Mammary epithelial cell (primary cell): Measurements from ENCODE around the gene CTSW.

Source experiments
- CTCF ChIP-seq, 2 donors: IDR thresholded peaks in 1 of 2; conservative IDR thresholded peaks in 1 of 2; 2 replicates each; pipeline ENCODE4 v1.5.1; 2011 to 2012; ENCODE audit warnings: inconsistent platforms in 2 of 2, low read length in 2 of 2, mild to moderate bottlenecking in 2 of 2, control low read depth in 1 of 2, low read depth in 1 of 2; ENCODE audit not compliant: insufficient read depth in 1 of 2; ENCODE audit errors: extremely low read depth in 1 of 2
- EZH2 ChIP-seq: IDR thresholded peaks from 2 replicates; pipeline ENCODE4 v1.6.1; 2012; ENCODE audit warnings: low read length, inconsistent platforms, borderline replicate concordance

DNA sequence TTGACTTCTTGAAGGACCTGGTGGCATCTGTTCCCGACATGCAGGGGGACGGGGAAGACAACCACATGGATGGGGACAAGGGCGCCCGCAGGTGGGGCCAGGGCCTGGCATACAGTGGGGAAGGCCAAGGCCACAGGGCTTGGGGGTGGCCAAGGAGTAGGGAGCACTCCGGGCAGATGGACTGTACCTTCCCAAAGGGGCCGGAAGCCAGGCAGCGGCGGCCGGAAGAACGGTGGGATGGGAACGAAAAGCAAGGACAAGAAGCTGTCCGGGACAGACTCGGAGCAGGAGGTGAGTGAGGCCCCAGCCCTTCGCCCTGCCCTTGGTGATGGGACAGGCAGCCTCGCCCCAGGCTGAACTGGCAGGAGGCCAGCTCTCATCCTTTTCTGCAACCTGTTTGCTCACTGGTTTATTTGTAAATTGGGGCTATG is 40.8 kb downstream of the CTSW start:
- TF ChIP-seq CTCF (conservative IDR thresholded peaks at IDR 0.05 in 1 of 2, IDR thresholded peaks at IDR 0.05 in 1 of 2; ENCODE audit: extremely low read depth in 1 of 2, insufficient read depth in 1 of 2, low read depth in 1 of 2, low read length in 2 of 2) (no peak), EZH2 (no peak)
